NCI-H2107 (cell line): ENCODE data around the gene ITGA4.

Experiments used
- DNase-seq: peaks from one replicate; lab custom pipeline; 2025; lab: John Stamatoyannopoulos, UW

ITGA4 gene

GRCh38 chr2:181515719-181516118 lies 58.5 kb downstream of the ITGA4 start:
- DNase-seq: no peak

GRCh38 chr2:181516992-181517391 lies 59.8 kb downstream of the ITGA4 start:
- no peak for DNase-seq

GRCh38 chr2:181517685-181518301 lies 60.6 kb downstream of the ITGA4 start:
- DNase-seq: no peak

- no peak for DNase-seq
These were observed 63.1 kb downstream of the ITGA4 start for GRCh38 chr2:181520253-181520652.

GRCh38 chr2:181523756-181524155 lies 66.6 kb downstream of the ITGA4 start:
- DNase-seq: no peak

GRCh38 chr2:181526014-181526413 lies 68.8 kb downstream of the ITGA4 start:
- DNase-seq: no peak

GRCh38 chr2:181527058-181527457 lies 69.9 kb downstream of the ITGA4 start:
- DNase-seq: no peak

DNA sequence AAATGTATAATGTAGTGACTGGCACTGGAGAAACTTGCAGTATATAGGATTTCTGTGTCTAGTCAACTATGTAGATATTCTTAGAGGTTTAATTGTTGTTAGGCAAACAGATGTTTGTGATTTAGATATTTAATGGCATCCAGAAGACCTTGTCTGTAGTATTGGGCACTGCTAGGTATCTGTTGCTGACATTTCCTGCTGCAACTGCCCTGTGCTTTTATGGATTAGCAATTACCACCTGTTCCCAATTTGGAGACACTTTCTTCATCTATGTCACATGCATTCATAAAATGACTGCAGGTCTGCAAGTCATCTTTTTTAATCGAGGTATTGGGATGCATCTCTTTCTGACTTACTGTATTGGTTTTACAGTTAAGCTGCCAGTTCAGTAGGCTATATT lies 71.3 kb downstream of the ITGA4 start:
- no peak for DNase-seq

DNA sequence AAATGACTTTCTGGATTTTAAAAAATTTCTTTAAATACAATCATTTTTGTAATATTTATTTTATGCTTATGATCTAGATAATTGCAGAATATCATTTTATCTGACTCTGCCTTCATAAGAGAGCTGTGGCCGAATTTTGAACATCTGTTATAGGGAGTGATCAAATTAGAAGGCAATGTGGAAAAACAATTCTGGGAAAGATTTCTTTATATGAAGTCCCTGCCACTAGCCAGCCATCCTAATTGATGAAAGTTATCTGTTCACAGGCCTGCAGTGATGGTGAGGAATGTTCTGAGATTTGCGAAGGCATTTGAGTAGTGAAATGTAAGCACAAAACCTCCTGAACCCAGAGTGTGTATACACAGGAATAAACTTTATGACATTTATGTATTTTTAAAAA lies 79.5 kb downstream of the ITGA4 start:
- no peak for DNase-seq

- no peak for DNase-seq
These were observed 83.2 kb downstream of the ITGA4 start for GRCh38 chr2:181540421-181540820.

DNA sequence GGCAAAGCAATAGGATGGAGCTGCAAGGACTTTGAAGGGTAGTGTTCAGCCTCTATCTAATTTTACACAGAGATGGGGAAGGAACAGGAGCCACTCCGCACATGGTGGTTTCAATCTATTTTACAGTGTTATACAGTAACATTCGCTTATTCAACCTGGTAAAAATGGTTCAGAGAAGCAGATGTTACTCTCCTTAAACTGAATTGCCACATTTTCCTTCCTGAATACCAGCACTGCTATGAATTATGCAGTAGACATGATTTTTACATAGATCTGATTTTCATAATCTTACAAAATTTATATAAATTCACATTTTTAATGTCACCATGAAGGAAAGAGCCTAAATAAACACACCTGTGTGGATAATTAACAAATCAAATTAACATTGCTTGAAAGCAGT lies 85.0 kb downstream of the ITGA4 start:
- DNase-seq: no peak

- no peak for DNase-seq
These were observed 88.9 kb downstream of the ITGA4 start for GRCh38 chr2:181546086-181546485.

- no peak for DNase-seq
These were observed 95.6 kb downstream of the ITGA4 start for GRCh38 chr2:181552808-181553207.

- no peak for DNase-seq
These were observed 96.1 kb downstream of the ITGA4 start for GRCh38 chr2:181553244-181553643.

DNA sequence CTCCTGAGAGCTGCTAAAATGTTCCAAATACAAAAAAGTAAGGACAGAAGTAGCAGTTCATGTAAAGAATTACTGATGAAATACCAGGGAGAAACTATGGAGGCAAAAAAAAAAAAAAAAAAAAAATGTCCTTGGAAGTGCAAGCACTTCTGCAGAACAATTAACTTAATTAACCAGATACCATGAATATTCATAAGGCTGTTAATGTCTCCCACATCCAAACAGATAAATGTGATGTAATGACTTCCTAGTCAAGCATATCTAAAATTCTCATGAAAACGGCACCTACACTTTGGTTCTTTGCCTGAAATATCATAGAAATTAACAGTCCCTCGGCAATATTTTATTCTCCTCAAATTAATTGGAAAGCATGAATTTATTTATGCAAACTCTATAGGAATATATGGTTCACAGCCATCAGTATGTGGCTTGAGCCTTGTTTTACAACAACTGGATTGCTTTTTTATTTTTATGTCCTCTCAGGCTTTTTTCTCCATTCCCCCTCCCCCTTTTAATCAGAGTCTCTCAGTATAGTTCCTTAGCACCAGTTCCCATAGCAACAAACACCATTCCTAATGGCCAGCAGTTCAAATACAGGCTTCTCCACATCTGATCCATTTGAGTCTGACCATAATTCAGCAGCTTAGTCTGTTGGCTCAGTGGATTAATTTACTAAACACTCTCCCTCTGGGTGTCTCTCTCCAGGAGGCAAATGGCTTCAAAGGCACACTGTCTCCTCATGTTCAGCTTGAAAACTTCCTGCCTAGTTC lies 97.1 kb downstream of the ITGA4 start:
- DNase-seq: no peak

DNA sequence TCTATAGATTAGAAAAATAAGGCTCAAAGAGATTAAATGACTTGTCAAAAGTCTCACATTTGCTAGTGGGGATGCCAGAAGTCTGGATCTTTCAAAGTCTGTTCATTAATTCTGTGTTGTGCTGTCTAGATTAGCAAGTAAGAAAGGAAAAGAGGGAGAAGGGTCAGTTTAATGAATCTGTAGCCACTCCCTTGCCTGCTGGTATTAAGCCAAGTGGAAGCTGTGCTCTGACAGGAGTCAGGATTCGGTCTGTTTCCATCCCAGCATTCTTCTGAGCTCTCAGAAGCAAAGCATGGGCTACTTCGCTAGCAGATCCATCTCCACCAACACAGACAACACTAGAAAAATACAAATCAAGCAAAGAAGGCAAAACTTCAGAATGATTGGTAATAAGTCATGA lies 101.2 kb downstream of the ITGA4 start:
- DNase-seq: no peak

DNA sequence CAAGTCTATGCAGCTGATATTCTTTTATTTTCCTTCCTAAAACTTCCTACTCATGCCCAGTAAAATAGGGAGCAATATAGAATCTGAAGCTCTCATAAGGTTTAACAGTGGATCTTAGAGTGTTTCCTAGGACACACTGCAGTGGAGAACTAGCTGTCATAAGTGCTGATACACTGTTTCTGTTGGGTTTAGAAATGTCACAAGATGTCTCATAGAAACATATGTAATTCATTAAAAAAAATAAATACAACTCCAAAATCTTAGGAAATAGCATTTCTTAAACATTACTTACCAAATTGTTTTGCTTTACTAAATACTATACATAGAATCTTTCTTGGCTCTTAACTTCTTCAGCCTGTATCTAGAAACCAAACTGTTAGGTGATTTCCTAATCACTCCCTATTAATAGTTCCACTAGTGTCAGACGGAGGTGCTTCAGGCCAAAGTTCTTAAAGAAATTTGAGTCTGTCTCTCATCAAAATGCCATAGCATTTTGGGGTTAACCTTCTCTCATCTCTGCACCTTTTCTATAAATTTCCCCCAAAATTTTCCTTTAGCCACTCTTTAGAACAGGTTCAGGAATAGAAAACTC lies 106.0 kb downstream of the ITGA4 start:
- no peak for DNase-seq

DNA sequence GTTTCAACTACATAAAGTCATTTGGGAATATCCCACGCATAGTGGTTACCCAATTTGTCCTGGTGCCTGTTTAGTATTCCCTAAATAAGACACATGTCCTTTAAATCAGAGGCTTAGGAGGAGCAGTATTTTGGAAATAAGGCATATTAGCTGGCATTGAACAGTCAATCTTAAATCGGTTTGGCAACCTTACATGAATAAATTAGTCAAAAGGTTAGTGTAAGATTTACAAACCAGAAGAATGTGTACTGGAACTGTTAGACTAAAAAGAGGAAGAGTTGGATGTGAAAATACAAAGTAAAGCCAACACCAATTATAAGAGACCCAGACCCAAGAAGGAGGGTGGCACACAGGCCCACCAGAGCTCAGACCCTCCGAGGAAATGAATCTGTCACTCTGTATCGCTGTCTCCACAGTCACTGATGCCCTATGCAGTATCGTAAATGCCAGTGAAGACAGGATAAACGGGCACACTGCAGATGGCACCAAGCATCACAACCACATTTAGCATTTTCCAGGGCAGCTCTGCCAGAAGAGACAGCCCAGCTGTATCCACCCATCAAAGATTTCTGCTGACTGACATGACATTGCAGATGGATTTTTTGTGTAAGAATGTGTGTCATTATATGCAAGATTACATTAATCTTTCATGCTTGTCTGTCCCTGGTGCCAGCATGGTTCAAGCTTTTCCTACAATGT lies 109.3 kb downstream of the ITGA4 start:
- DNase-seq: no peak

DNA sequence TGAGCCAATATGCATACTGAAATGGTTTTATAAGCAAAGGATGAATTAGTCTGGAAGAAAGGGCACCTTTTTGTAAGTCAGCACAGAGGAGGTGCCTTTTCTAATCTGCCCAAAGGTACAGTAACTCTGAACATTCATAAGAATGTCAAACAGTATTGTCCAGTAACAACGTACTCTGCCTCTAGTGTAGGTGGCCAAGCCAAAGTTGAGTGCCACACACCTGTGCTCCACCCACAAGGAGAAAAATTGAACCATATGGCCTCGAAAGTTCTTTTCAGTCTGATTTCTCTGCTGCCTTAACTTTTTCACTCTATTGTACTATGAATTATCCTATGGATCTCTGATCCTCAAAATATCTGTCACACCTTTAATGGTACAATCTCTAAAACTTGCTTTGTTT lies 112.9 kb downstream of the ITGA4 start:
- DNase-seq: no peak

DNA sequence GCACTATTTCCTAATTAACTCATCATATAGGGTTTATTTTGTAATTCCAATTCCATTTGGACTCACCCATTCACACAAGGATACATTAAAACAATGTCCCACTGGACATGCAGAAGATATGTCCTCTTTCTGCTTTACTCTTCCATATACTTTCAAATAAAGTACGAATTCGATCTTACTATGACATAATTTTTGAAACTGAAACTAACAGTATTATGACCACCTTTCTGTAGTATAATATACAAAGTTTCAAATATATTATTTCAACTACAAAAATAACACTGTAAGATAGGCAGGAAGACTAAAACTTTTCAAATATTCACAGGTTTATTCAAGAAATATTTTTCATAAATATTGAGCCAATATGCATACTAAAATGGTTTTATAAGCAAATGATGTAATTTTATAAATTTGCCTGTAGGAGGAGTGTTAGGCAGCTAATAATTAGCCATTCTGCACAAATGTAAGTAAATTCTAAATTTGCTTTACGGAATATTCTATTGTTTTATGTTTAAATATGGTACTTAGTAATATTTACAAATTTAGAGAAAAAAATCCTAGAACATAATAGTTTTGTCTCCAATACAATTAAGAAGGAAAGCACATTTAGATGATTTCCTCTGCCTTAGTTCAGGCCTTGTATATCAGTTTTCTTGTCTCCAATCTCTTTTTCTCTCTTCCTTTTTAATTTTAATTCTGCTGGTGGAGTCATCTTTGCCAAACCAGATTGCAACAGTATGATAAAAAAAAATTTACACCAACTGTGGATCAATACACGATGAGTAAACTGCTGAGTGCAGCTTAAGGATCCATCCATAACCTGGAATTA lies 113.9 kb downstream of the ITGA4 start:
- no peak for DNase-seq

DNA sequence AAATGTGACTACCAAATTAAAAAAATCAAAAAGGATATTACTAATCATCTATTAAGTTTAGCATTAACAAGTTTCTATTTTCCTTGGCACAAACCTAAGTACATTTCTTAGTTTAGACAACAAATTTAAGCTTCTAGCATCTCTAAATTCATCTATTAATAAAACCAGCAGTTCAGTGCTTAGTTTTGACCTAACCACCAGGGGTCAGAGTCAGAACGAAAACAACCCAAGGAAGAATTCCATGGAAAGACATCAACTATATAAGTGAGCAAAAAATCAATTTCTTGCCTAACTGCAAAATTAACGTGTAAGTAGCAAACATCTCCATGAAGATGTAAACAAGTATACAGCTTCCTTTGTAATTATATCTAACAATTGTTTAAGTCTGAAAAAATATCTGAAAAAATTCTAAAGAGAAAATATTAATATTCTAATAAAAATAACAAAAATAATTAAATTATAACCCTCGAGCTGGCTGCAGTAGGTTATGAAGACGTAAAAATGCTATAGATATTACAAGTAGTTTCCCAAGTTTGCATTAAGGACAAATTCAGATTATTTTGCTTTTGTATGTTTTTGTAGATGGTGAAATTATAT lies 116.1 kb downstream of the ITGA4 start:
- DNase-seq: no peak

DNA sequence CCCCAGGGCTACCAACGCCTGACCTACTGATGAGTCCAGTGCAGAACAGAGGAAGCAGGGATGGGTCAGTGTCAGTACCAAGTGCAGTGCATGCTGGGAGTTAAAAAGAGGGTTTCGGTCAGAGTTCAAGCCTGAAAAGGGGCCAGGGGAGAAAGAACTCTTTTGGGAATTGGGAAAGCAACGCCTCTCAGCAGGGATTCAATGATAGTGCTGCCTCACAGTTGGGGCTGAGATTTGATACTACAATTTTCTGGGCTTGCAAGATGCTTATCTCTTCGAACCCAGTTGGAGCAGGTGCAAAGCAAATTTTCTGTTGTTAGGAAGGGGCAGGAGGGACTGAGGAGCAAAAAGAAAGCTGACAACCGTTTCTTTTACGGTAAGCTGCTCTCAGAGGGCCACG lies 117.1 kb downstream of the ITGA4 start:
- peak; percentile 59 for DNase-seq
